K562 (cell line): ENCODE data around the gene EML6.

Source experiments
- CTCF ChIP-seq, 3 experiments: IDR thresholded peaks in 2 of 3; conservative IDR thresholded peaks in 1 of 3; 2 replicates each; pipeline ENCODE4 v1.5.1; 2011 to 2012; ENCODE audit warnings: low read length in 3 of 3, mild to moderate bottlenecking in 3 of 3, control low read depth in 2 of 3, improper control_type of control experiment in 1 of 3, inconsistent platforms in 1 of 3, low read depth in 1 of 3, mixed read lengths in 1 of 3, moderate library complexity in 1 of 3; ENCODE audit not compliant: insufficient read depth in 2 of 3
- JUND ChIP-seq, 2 experiments: IDR thresholded peaks; 2 replicates in 1 of 2; 3 replicates in 1 of 2; pipeline ENCODE4 v1.6.1; 2011; ENCODE audit warnings: borderline replicate concordance in 2 of 2, low read depth in 2 of 2, low read length in 2 of 2, improper control_type of control experiment in 1 of 2, missing biosample characterization in 1 of 2, missing genetic modification characterization in 1 of 2, missing genetic modification reagents in 1 of 2
- POLR2AphosphoS5 ChIP-seq: IDR thresholded peaks from 2 replicates; pipeline ENCODE4 v1.6.1; 2011; ENCODE audit warnings: mild to moderate bottlenecking, low read depth, low read length, moderate library complexity; ENCODE audit not compliant: control insufficient read depth, insufficient read depth
- RAD21 ChIP-seq, 2 experiments: fragments of 250-450 bp in 1 of 2; fragments of 450-650 bp in 1 of 2; sonication (Bioruptor Pico) in 1 of 2; formaldehyde crosslinking in 1 of 2; IDR thresholded peaks in 1 of 2; conservative IDR thresholded peaks in 1 of 2; 2 replicates each; pipeline versions ENCODE4 v1.4.0 to v1.8.0; 2020 to 2022; ENCODE audit warnings: mild to moderate bottlenecking in 2 of 2, moderate library complexity in 1 of 2
- ZBTB2 ChIP-seq: fragments of 450-650 bp; IDR thresholded peaks from 2 replicates; pipeline ENCODE4 v1.6.1; 2016; ENCODE audit warnings: antibody characterized with exemption
- ZNF551 ChIP-seq: fragments of 250-450 bp; sonication (Bioruptor Pico); IDR thresholded peaks from 2 replicates; pipeline ENCODE4 v1.5.0; 2021; ENCODE audit warnings: mild to moderate bottlenecking, moderate library complexity
- TF ChIP-seq, protein P1 (sequence below): fragments of 450-650 bp; IDR thresholded peaks from one replicate; pipeline ENCODE4 v1.6.1; 2018; ENCODE audit warnings: mild to moderate bottlenecking, moderate library complexity; ENCODE audit not compliant: partially characterized antibody
- TF ChIP-seq, protein P2 (sequence below): fragments of 250-450 bp; sonication (Bioruptor Pico); IDR thresholded peaks from 2 replicates; pipeline ENCODE4 v1.8.0; 2021; ENCODE audit warnings: moderate library complexity, mild to moderate bottlenecking, inconsistent platforms
- TF ChIP-seq, protein P3 (sequence below): fragments of 450-650 bp; IDR thresholded peaks from 2 replicates; pipeline ENCODE4 v1.6.1; 2016; ENCODE audit warnings: mild to moderate bottlenecking
- TF ChIP-seq, protein P4 (sequence below): fragments of 250-450 bp; sonication (Bioruptor Pico); IDR thresholded peaks from 2 replicates; pipeline ENCODE4 v1.8.0; 2021; ENCODE audit warnings: mild to moderate bottlenecking, moderate library complexity

GRCh38 chr2:54808661-54809060 lies 85.2 kb downstream of the EML6 start:
- no peak for TF ChIP-seq ZNF551 (CRISPR knock-in tag)
- no peak for TF ChIP-seq RAD21 (CRISPR knock-in tag; conservative IDR thresholded peaks at IDR 0.05 in 1 of 2, IDR thresholded peaks at IDR 0.05 in 1 of 2)
- TF ChIP-seq CTCF (IDR thresholded peaks at IDR 0.05 in 2 of 3, conservative IDR thresholded peaks at IDR 0.05 in 1 of 3; ENCODE audit: insufficient read depth in 2 of 3, low read depth in 1 of 3, low read length in 3 of 3), result no peak
- TF ChIP-seq, protein P1, sequence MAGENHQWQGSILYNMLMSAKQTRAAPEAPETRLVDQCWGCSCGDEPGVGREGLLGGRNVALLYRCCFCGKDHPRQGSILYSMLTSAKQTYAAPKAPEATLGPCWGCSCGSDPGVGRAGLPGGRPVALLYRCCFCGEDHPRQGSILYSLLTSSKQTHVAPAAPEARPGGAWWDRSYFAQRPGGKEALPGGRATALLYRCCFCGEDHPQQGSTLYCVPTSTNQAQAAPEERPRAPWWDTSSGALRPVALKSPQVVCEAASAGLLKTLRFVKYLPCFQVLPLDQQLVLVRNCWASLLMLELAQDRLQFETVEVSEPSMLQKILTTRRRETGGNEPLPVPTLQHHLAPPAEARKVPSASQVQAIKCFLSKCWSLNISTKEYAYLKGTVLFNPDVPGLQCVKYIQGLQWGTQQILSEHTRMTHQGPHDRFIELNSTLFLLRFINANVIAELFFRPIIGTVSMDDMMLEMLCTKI, result no peak
- TF ChIP-seq, protein P2, sequence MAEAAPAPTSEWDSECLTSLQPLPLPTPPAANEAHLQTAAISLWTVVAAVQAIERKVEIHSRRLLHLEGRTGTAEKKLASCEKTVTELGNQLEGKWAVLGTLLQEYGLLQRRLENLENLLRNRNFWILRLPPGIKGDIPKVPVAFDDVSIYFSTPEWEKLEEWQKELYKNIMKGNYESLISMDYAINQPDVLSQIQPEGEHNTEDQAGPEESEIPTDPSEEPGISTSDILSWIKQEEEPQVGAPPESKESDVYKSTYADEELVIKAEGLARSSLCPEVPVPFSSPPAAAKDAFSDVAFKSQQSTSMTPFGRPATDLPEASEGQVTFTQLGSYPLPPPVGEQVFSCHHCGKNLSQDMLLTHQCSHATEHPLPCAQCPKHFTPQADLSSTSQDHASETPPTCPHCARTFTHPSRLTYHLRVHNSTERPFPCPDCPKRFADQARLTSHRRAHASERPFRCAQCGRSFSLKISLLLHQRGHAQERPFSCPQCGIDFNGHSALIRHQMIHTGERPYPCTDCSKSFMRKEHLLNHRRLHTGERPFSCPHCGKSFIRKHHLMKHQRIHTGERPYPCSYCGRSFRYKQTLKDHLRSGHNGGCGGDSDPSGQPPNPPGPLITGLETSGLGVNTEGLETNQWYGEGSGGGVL, result no peak
- no peak for TF ChIP-seq ZBTB2
- TF ChIP-seq JUND (IDR thresholded peaks at IDR 0.05; ENCODE audit: borderline replicate concordance, low read depth, low read length), result no peak
- no peak for TF ChIP-seq JUND (tag; IDR thresholded peaks at IDR 0.05; ENCODE audit: borderline replicate concordance, low read depth, low read length)
- TF ChIP-seq, protein P3, sequence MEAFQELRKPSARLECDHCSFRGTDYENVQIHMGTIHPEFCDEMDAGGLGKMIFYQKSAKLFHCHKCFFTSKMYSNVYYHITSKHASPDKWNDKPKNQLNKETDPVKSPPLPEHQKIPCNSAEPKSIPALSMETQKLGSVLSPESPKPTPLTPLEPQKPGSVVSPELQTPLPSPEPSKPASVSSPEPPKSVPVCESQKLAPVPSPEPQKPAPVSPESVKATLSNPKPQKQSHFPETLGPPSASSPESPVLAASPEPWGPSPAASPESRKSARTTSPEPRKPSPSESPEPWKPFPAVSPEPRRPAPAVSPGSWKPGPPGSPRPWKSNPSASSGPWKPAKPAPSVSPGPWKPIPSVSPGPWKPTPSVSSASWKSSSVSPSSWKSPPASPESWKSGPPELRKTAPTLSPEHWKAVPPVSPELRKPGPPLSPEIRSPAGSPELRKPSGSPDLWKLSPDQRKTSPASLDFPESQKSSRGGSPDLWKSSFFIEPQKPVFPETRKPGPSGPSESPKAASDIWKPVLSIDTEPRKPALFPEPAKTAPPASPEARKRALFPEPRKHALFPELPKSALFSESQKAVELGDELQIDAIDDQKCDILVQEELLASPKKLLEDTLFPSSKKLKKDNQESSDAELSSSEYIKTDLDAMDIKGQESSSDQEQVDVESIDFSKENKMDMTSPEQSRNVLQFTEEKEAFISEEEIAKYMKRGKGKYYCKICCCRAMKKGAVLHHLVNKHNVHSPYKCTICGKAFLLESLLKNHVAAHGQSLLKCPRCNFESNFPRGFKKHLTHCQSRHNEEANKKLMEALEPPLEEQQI, result no peak
- no peak for TF ChIP-seq POLR2AphosphoS5
- TF ChIP-seq, protein P4, sequence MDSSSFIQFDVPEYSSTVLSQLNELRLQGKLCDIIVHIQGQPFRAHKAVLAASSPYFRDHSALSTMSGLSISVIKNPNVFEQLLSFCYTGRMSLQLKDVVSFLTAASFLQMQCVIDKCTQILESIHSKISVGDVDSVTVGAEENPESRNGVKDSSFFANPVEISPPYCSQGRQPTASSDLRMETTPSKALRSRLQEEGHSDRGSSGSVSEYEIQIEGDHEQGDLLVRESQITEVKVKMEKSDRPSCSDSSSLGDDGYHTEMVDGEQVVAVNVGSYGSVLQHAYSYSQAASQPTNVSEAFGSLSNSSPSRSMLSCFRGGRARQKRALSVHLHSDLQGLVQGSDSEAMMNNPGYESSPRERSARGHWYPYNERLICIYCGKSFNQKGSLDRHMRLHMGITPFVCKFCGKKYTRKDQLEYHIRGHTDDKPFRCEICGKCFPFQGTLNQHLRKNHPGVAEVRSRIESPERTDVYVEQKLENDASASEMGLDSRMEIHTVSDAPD, result no peak
